Body of pancreas (tissue), 4 donors: Measurements from ENCODE around the gene MYOG.

Source experiments
- CTCF ChIP-seq, 7 experiments: fragments of 450-650 bp in 4 of 7; fragments of 200-600 bp in 3 of 7; sonication (generic) in 3 of 7; IDR thresholded peaks; one replicate each; pipeline ENCODE4 v1.5.1; 2016 to 2019; ENCODE audit warnings: antibody characterized with exemption in 7 of 7
- POLR2A ChIP-seq, 3 donors: fragments of 450-650 bp; IDR thresholded peaks; one replicate each; pipeline ENCODE4 v1.6.1; 2016; ENCODE audit warnings: antibody characterized with exemption in 3 of 3, mild to moderate bottlenecking in 2 of 3

DNA sequence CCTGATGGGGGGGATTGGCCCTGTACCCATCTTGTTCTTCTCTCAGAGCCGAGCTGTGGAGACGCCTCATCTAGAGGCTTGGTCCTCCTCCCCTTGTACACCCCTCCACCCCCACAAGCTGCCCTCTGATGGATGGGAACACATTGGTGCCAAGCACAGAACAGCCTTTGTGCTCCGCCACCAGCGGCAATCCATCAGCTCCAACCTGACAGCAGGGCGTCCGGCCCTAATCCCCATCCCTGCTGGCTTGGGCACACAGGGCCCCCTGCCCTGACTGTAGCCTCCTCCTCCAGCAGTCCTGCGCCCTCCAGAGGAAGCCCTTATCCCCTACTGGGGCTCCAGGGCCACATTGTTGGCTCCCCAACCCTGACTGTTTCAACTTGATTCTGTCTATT is 3.8 kb upstream of the MYOG start:
- TF ChIP-seq CTCF (IDR thresholded peaks at IDR 0.05): no peak
- no peak for TF ChIP-seq POLR2A (IDR thresholded peaks at IDR 0.05)
